Mucosa of stomach (tissue), 1 donor: ENCODE measurements around the gene FTCD.
"Not testable (repeated sequence)": the region's sequence is repeated elsewhere in the genome, so short reads cannot be mapped to it uniquely, and the experiment has no call there.

Source experiments
- H3K27me3 ChIP-seq: one replicate; pipeline ENCODE4 v1.7.0; 2013; ENCODE audit warnings: mild to moderate bottlenecking, low read length; ENCODE audit not compliant: control insufficient read depth, insufficient read depth
- H3K36me3 ChIP-seq: one replicate; pipeline ENCODE4 v1.7.0; 2013; ENCODE audit warnings: low read length; ENCODE audit not compliant: control insufficient read depth, insufficient read depth
- H3K4me1 ChIP-seq: one replicate; pipeline ENCODE4 v1.7.0; 2013; ENCODE audit warnings: mild to moderate bottlenecking, low read length; ENCODE audit not compliant: control insufficient read depth, insufficient read depth
- H3K4me3 ChIP-seq: one replicate; pipeline ENCODE4 v1.7.0; 2013; ENCODE audit warnings: low read length
- H3K9ac ChIP-seq: one replicate; pipeline ENCODE4 v1.7.0; 2013; ENCODE audit warnings: mild to moderate bottlenecking, low read length, moderate library complexity
- H3K9me3 ChIP-seq: one replicate; pipeline ENCODE4 v1.7.0; 2013; ENCODE audit warnings: mild to moderate bottlenecking, low read length, moderate library complexity; ENCODE audit not compliant: control insufficient read depth
- donor health status: Pancreatic carcinoma.

FTCD gene, protein sequence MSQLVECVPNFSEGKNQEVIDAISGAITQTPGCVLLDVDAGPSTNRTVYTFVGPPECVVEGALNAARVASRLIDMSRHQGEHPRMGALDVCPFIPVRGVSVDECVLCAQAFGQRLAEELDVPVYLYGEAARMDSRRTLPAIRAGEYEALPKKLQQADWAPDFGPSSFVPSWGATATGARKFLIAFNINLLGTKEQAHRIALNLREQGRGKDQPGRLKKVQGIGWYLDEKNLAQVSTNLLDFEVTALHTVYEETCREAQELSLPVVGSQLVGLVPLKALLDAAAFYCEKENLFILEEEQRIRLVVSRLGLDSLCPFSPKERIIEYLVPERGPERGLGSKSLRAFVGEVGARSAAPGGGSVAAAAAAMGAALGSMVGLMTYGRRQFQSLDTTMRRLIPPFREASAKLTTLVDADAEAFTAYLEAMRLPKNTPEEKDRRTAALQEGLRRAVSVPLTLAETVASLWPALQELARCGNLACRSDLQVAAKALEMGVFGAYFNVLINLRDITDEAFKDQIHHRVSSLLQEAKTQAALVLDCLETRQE

GRCh38 chr21:46155514-46156377, at the start of gene FTCD:
FTCD (minus strand) TSS chr21:46155579; CDS start chr21:46155523, 56 bp downstream.
- peaks cover 10% of the 10 kb centered on the region for H3K4me1 ChIP-seq
- no peaks in the 10 kb centered on the region for H3K9me3 ChIP-seq
- no peak within 1 kb of the TSS for H3K4me3 ChIP-seq
- no peaks in the 10 kb centered on the region for H3K27me3 ChIP-seq
- H3K36me3 ChIP-seq, result no peaks in the 10 kb centered on the region
- no peak within 1 kb of the TSS for H3K9ac ChIP-seq

DNA sequence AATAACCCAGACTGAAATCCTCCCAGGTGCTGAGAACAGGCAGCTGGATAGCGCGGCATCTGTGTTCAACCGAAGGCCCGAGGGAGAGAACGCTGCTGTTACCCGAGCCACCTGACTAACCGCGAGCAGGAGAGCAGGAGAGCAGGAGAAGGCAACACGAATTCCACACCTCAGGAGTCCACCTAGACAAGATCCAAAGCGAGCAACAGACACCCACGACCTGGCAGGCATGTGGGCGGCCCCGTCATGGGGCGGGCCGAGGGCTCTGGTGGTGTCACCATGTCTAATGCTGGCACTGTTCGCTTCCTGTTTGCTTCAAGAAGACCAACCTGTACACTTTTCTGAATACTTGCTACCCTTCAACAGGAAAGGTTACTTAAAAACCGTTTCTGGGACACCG, 49.8 kb upstream of the FTCD start:
- H3K36me3 ChIP-seq, result no peaks in the 10 kb centered on the region
- H3K4me3 ChIP-seq, result no peak overlapping the region
- no peaks in the 10 kb centered on the region for H3K9me3 ChIP-seq
- H3K4me1 ChIP-seq, result no peaks in the 10 kb centered on the region
- no peak overlapping the region for H3K9ac ChIP-seq
- H3K27me3 ChIP-seq, result no peaks in the 10 kb centered on the region

GRCh38 chr21:46203203-46203600, 47.8 kb upstream of the FTCD start:
- no peak overlapping the region for H3K4me3 ChIP-seq
- no peak overlapping the region for H3K9ac ChIP-seq
- H3K36me3 ChIP-seq, result no peaks in the 10 kb centered on the region
- H3K9me3 ChIP-seq, result no peaks in the 10 kb centered on the region
- no peaks in the 10 kb centered on the region for H3K4me1 ChIP-seq
- no peaks in the 10 kb centered on the region for H3K27me3 ChIP-seq

GRCh38 chr21:46202592-46203202, 47.3 kb upstream of the FTCD start:
- H3K4me3 ChIP-seq, result no peak overlapping the region
- no peaks in the 10 kb centered on the region for H3K36me3 ChIP-seq
- H3K27me3 ChIP-seq, result no peaks in the 10 kb centered on the region
- no peaks in the 10 kb centered on the region for H3K4me1 ChIP-seq
- no peaks in the 10 kb centered on the region for H3K9me3 ChIP-seq
- no peak overlapping the region for H3K9ac ChIP-seq

GRCh38 chr21:46200877-46201803, 45.8 kb upstream of the FTCD start:
- H3K36me3 ChIP-seq, H3K27me3 ChIP-seq, H3K9ac ChIP-seq, H3K9me3 ChIP-seq, H3K4me1 ChIP-seq, H3K4me3 ChIP-seq: not testable (repeated sequence)

DNA sequence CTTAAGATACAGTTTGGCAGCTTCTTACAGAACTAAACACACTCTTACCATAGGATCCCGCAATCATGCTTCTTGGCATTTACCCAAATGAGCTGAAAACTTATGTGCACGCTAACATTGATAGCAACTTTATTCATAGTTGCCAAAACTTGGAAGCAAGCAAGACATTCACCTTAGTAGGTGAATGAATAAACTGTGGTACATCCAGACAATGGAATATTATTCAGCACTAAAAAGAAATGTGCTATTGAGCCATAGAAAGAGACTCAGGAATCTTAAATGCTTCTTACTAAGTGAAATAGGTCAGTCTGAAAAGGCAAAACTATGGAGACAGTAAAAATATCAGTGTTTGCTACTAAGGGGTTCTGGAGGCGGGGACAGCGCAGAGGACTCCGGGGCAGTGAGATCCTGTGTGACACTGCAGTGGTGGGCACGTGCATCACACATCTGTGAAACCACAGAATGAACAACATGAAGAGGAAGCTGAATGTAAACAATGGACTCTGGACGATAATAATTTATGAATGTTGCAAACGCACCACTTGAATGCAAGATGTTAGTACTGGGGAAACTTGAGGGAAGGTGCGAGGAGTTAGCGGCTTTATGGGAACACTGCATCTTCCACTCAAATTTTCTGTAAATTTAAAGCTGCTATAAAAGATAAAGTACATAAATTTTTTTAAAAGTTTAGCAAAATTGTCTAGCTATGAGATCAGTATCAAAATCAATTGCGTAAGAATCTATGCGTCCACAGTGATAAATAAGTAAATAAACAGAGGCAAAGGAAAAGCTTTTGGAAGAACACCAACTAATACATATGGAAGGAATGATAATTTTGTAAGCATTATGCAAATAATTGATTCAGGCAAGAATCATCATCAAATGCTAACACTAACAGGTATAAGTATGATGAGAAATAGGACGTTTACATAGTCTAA, 44.3 kb upstream of the FTCD start:
- Histone ChIP-seq H3K9me3 (no peaks in the 10 kb centered on the region), H3K9ac (no peak overlapping the region), H3K27me3 (no peaks in the 10 kb centered on the region), H3K4me1 (no peaks in the 10 kb centered on the region), H3K4me3 (no peak overlapping the region), H3K36me3 (no peaks in the 10 kb centered on the region)

DNA sequence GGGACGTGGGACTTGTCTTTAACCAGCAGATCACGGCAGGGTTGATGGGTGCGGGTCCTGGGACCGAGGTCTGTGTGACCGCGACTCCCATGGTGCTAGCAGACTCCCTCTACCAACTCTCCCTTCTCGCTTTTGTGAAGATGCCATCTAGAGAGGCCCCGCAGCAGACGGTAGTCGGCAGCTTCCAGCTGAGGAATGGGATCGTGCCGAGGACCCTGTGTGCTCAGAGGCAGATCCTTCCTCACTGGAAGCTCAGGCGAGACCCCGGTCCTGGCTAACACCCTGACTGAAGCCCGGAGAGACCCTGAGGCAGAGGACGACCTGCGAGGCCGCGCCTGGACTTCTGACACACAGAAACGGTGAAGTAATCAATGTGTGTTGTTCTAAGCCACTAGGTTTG, 41.4 kb upstream of the FTCD start:
- H3K27me3 ChIP-seq, result no peaks in the 10 kb centered on the region
- no peak overlapping the region for H3K4me3 ChIP-seq
- H3K36me3 ChIP-seq, result peaks cover 7% of the 10 kb centered on the region
- no peak overlapping the region for H3K9ac ChIP-seq
- H3K4me1 ChIP-seq, result no peaks in the 10 kb centered on the region
- no peaks in the 10 kb centered on the region for H3K9me3 ChIP-seq

GRCh38 chr21:46195595-46196195, 40.3 kb upstream of the FTCD start:
- peaks cover 9% of the 10 kb centered on the region for H3K36me3 ChIP-seq
- no peaks in the 10 kb centered on the region for H3K9me3 ChIP-seq
- H3K9ac ChIP-seq, result no peak overlapping the region
- H3K4me3 ChIP-seq, result no peak overlapping the region
- H3K4me1 ChIP-seq, result no peaks in the 10 kb centered on the region
- H3K27me3 ChIP-seq, result no peaks in the 10 kb centered on the region

GRCh38 chr21:46194374-46195334, 39.3 kb upstream of the FTCD start:
- H3K4me1 ChIP-seq, result peaks cover 6% of the 10 kb centered on the region
- no peak overlapping the region for H3K4me3 ChIP-seq
- H3K36me3 ChIP-seq, result peaks cover 9% of the 10 kb centered on the region
- H3K9me3 ChIP-seq, result no peaks in the 10 kb centered on the region
- no peaks in the 10 kb centered on the region for H3K27me3 ChIP-seq
- no peak overlapping the region for H3K9ac ChIP-seq
